WTC11 (cell line): ENCODE measurements around the gene COA1.

Experiments
- AFF4 ChIP-seq: sonication (generic); formaldehyde crosslinking; IDR thresholded peaks from 2 replicates; pipeline ENCODE4 v1.8.1; 2023; ENCODE audit warnings: mild to moderate bottlenecking, missing genetic modification reagents, borderline replicate concordance
- ARID4B ChIP-seq: sonication (generic); formaldehyde crosslinking; IDR thresholded peaks from 2 replicates; pipeline ENCODE4 v1.8.0; 2023; ENCODE audit warnings: missing genetic modification reagents, mild to moderate bottlenecking, borderline replicate concordance
- CTCF ChIP-seq: fragments of 200-600 bp; IDR thresholded peaks from 2 replicates; pipeline ENCODE4 v1.8.0; 2022; ENCODE audit warnings: antibody characterized with exemption
- FOXP4 ChIP-seq: sonication (generic); formaldehyde crosslinking; IDR thresholded peaks from 2 replicates; pipeline ENCODE4 v1.8.0; 2022; ENCODE audit warnings: mild to moderate bottlenecking, missing genetic modification reagents
- GABPB1 ChIP-seq: sonication (generic); formaldehyde crosslinking; IDR thresholded peaks from 2 replicates; pipeline ENCODE4 v1.8.1; 2023; ENCODE audit warnings: mild to moderate bottlenecking, missing genetic modification reagents
- IRF2 ChIP-seq: sonication (generic); formaldehyde crosslinking; IDR thresholded peaks from 2 replicates; pipeline ENCODE4 v1.8.0; 2022; ENCODE audit warnings: low read depth, missing genetic modification reagents, borderline replicate concordance
- JUN ChIP-seq: sonication (generic); formaldehyde crosslinking; IDR thresholded peaks from 2 replicates; pipeline ENCODE4 v1.8.0; 2023; ENCODE audit warnings: mild to moderate bottlenecking, missing genetic modification reagents
- MAX ChIP-seq: sonication (generic); formaldehyde crosslinking; IDR thresholded peaks from 2 replicates; pipeline ENCODE4 v1.8.0; 2022; ENCODE audit warnings: mild to moderate bottlenecking, missing genetic modification reagents
- MLX ChIP-seq: sonication (generic); formaldehyde crosslinking; IDR thresholded peaks from 2 replicates; pipeline ENCODE4 v1.8.1; 2023; ENCODE audit warnings: mild to moderate bottlenecking, missing genetic modification reagents, moderate library complexity
- NR2C2 ChIP-seq: sonication (generic); formaldehyde crosslinking; IDR thresholded peaks from 2 replicates; pipeline ENCODE4 v1.8.0; 2022; ENCODE audit warnings: mild to moderate bottlenecking, missing genetic modification reagents
- SP1 ChIP-seq: sonication (generic); formaldehyde crosslinking; conservative IDR thresholded peaks from 2 replicates; pipeline ENCODE4 v1.8.1; 2022; ENCODE audit warnings: missing genetic modification reagents
- USF2 ChIP-seq: sonication (generic); formaldehyde crosslinking; IDR thresholded peaks from 2 replicates; pipeline ENCODE4 v1.8.1; 2023; ENCODE audit warnings: mild to moderate bottlenecking, missing genetic modification reagents, moderate library complexity
- ZNF317 ChIP-seq: sonication (generic); formaldehyde crosslinking; IDR thresholded peaks from 2 replicates; pipeline ENCODE4 v1.8.1; 2023; ENCODE audit warnings: low read depth, mild to moderate bottlenecking, moderate library complexity, missing genetic modification reagents, borderline replicate concordance

- TF ChIP-seq CTCF (no peak), ARID4B (CRISPR knock-in tag) (no peak), AFF4 (no peak), SP1 (CRISPR knock-in tag) (no peak), GABPB1 (no peak), MLX (no peak), USF2 (CRISPR knock-in tag) (no peak), FOXP4 (CRISPR knock-in tag) (no peak), ZNF317 (CRISPR knock-in tag) (no peak), JUN (CRISPR knock-in tag) (no peak), MAX (CRISPR knock-in tag) (no peak), IRF2 (CRISPR knock-in tag) (no peak), NR2C2 (CRISPR knock-in tag) (no peak)
Measured at GRCh38 chr7:43631559-43631958, 97.8 kb downstream of the COA1 start.
